B cell (primary cell): ENCODE measurements around the gene KMT2C. TPM values are rescaled to one million over a fixed set of nuclear protein-coding genes. Genes with fewer than 3 reads are reported as not detected.

ENCODE experiments used
- ATAC-seq: fragments of 200-7000 bp; cut with Tn5 transposase; one replicate; pipeline ENCODE4 v1.10.0; 2021; ENCODE audit warnings: low read depth, mild to moderate bottlenecking, moderate number of reproducible peaks, moderate library complexity
- CTCF ChIA-PET: fragments of 350-600 bp; sonication (Branson Sonifier 250); formaldehyde crosslinking; loops from one replicate; lab custom pipeline; 2021; ENCODE audit warnings: antibody characterized with exemption, inconsistent platforms; lab: Charles Lee
- POLR2A ChIA-PET: fragments of 350-600 bp; sonication (Branson Sonifier 250); formaldehyde crosslinking; loops from one replicate; lab custom pipeline; 2021; ENCODE audit warnings: antibody characterized with exemption; lab: Charles Lee
- DNase-seq: peaks from one replicate; pipeline ENCODE4 v3.0.0; 2013
- H2AFZ ChIP-seq: 2 replicates; pipeline ENCODE4 v1.6.1; 2012; ENCODE audit warnings: mild to moderate bottlenecking, low read depth, low read length; ENCODE audit not compliant: insufficient read depth, poor library complexity, severe bottlenecking
- H3K27ac ChIP-seq, 2 donors: 1 replicate in 1 of 2; 2 replicates in 1 of 2; pipeline ENCODE4 v1.5.1; 2012 to 2013; ENCODE audit warnings: low read length in 2 of 2, mild to moderate bottlenecking in 2 of 2, moderate library complexity in 1 of 2
- H3K27me3 ChIP-seq, 4 experiments: fragments of 200-600 bp in 1 of 4; sonication (generic) in 1 of 4; replicated peaks in 1 of 4; 1 replicate in 2 of 4; 2 replicates in 2 of 4; pipeline versions ENCODE4 v1.6.1 to v1.7.0; 2013 to 2016; ENCODE audit warnings: low read length in 3 of 4, mild to moderate bottlenecking in 2 of 4, mixed read lengths in 1 of 4, moderate library complexity in 1 of 4; ENCODE audit not compliant: insufficient read depth in 4 of 4, control insufficient read depth in 3 of 4; ENCODE audit errors: control extremely low read depth in 1 of 4
- H3K36me3 ChIP-seq, 2 experiments: replicated peaks in 1 of 2; 1 replicate in 1 of 2; 2 replicates in 1 of 2; pipeline versions ENCODE4 v1.6.1 to v1.7.1; 2013; ENCODE audit warnings: low read length in 1 of 2; ENCODE audit not compliant: insufficient read depth in 2 of 2, control insufficient read depth in 1 of 2; ENCODE audit errors: control extremely low read depth in 1 of 2, extremely low read depth in 1 of 2
- H3K4me1 ChIP-seq, 2 donors: fragments of 200-600 bp in 1 of 2; sonication (generic) in 1 of 2; 1 replicate in 1 of 2; 2 replicates in 1 of 2; pipeline versions ENCODE4 v1.5.1 to v1.6.1; 2013 to 2017; ENCODE audit warnings: low read length in 2 of 2; ENCODE audit not compliant: control insufficient read depth in 2 of 2, insufficient read depth in 2 of 2
- H3K4me2 ChIP-seq: replicated peaks from 2 replicates; pipeline ENCODE3; 2012; ENCODE audit warnings: mild to moderate bottlenecking, low read depth, low read length; ENCODE audit not compliant: poor library complexity, severe bottlenecking
- H3K4me3 ChIP-seq, 5 experiments: fragments of 200-600 bp in 1 of 5; sonication (generic) in 1 of 5; 1 replicate in 3 of 5; 2 replicates in 2 of 5; pipeline versions ENCODE4 v1.5.1 to v1.7.0; 2011 to 2016; ENCODE audit warnings: low read length in 4 of 5, mild to moderate bottlenecking in 4 of 5, low read depth in 2 of 5, control low read depth in 1 of 5, moderate library complexity in 1 of 5; ENCODE audit not compliant: insufficient read depth in 1 of 5; ENCODE audit errors: control extremely low read depth in 1 of 5, extremely low read depth in 1 of 5
- H3K79me2 ChIP-seq: fragments of 200-600 bp; sonication (generic); one replicate; pipeline ENCODE4 v1.6.0; 2016; ENCODE audit warnings: low read length; ENCODE audit not compliant: control insufficient read depth, insufficient read depth
- H3K9ac ChIP-seq: fragments of 200-600 bp; sonication (generic); 2 replicates; pipeline ENCODE4 v1.6.1; 2017; ENCODE audit warnings: mild to moderate bottlenecking, low read length, moderate library complexity
- H3K9me3 ChIP-seq, 3 donors: one replicate each; pipeline versions ENCODE4 v1.6.1 to v1.7.1; 2013; ENCODE audit warnings: low read length in 2 of 3; ENCODE audit not compliant: control insufficient read depth in 2 of 3, insufficient read depth in 1 of 3; ENCODE audit errors: control extremely low read depth in 1 of 3
- H4K20me1 ChIP-seq: 2 replicates; pipeline ENCODE4 v1.6.0; 2012; ENCODE audit warnings: mild to moderate bottlenecking, low read length; ENCODE audit not compliant: insufficient read depth, control insufficient read depth, poor library complexity, severe bottlenecking
- H3K27ac Mint-ChIP-seq: one replicate; pipeline ENCODE4 v1.8.0; 2021; ENCODE audit warnings: mixed read lengths
- H3K27me3 Mint-ChIP-seq: one replicate; pipeline ENCODE4 v1.8.0; 2021; ENCODE audit warnings: mixed read lengths
- H3K4me1 Mint-ChIP-seq: one replicate; pipeline ENCODE4 v1.8.0; 2021; ENCODE audit warnings: mixed read lengths
- H3K4me3 Mint-ChIP-seq: one replicate; pipeline ENCODE4 v1.8.0; 2021; ENCODE audit warnings: mixed read lengths
- H3K9me3 Mint-ChIP-seq: one replicate; pipeline ENCODE4 v1.8.0; 2022; ENCODE audit warnings: mixed read lengths; ENCODE audit not compliant: insufficient read depth
- EZH2 ChIP-seq: IDR thresholded peaks from 2 replicates; pipeline ENCODE4 v1.6.1; 2012; ENCODE audit warnings: borderline replicate concordance, low read depth, mild to moderate bottlenecking, moderate library complexity, low read length; ENCODE audit not compliant: insufficient read depth, poor library complexity, severe bottlenecking
- WGBS: methylation state at CpG from one replicate; pipeline ENCODE4 v1.1.5; 2013; ENCODE audit warnings: missing lambda C conversion rate; ENCODE audit not compliant: insufficient coverage; 5-methylcytosine and 5-hydroxymethylcytosine counted together
- intact Hi-C: fragments of 100-400 bp; cut with micrococcal nuclease; formaldehyde crosslinking; loops from one replicate; pipeline ENCODE4 v1.10.0; 2022
- polyA plus RNA-seq: library from polyadenylated mRNA; depleted of rRNA; stranded (reverse); fragments of >200 nt; gene quantifications from 2 replicates; pipeline ENCODE4 v1.2.3, GENCODE V29; 2012
- total RNA-seq, 2 donors: library from RNA; stranded (reverse); fragments of 120-200 nt in 1 of 2; gene quantifications; 1 replicate in 1 of 2; 2 replicates in 1 of 2; pipeline versions ENCODE4 v1.2.3 to v1.2.4, GENCODE V29; 2013 to 2022
- TF ChIP-seq, protein P1 (sequence below): fragments of 200-600 bp; IDR thresholded peaks from one replicate; pipeline ENCODE4 v1.8.0; 2022; ENCODE audit warnings: antibody characterized with exemption, mild to moderate bottlenecking

KMT2C gene
- total and polyA plus RNA-seq, 2 donors (not counting 1 experiment from before 2014, with no cell fraction given): 14.9 to 171 TPM

DNA sequence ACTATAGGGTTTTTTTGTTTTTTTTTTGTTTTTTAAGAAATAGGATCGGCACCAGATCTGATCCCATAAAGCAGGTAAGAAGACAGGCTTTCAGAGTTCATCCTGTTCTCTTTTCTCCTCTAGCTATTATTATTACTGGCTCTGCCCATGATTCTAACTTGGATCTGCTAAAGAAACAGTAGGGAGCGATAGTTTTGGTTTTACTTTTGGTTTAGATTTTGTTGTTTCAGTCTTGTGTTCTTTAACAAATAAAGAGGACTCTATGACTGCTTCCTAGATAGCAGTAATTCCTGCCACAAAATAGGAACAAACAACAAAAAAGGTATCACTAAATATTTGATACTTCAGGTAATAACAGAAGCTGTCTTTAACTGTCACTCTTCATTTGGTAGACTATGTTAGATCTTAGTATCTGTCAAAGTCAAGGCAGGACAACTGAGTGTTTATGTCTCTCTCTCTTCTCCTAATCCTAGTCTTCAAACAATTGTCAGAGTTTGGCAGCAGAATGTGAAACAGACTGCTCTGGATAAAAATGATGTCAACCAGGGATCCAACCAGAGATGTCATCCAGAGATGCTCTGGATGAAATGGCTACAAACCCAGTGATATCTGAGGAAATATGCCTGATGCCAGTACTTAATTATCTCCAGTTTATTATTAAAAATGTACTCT is 99.8 kb downstream of the KMT2C start:
- Histone ChIP-seq H3K4me2 (peak overlapping the region; percentile 48), H3K4me1 (peaks cover 27 to 33% of the 10 kb centered on the region in 2 donors), H3K27me3 (no peaks in the 10 kb centered on the region), H3K9me3 (no peaks in the 10 kb centered on the region), H3K9ac (peak overlapping the region; percentile 24), H3K36me3 (peaks cover 1 to 3% of the 10 kb centered on the region in 2 experiments), H3K27ac (peak overlapping the region in 1 of 2 donors; percentile 40), H4K20me1 (peaks cover 65% of the 10 kb centered on the region), H3K4me3 (peak overlapping the region in 1 of 5 experiments; percentile 15), H2AFZ (no peak overlapping the region), H3K79me2 (peaks cover 95% of the 10 kb centered on the region)
- TF ChIP-seq, protein P1, sequence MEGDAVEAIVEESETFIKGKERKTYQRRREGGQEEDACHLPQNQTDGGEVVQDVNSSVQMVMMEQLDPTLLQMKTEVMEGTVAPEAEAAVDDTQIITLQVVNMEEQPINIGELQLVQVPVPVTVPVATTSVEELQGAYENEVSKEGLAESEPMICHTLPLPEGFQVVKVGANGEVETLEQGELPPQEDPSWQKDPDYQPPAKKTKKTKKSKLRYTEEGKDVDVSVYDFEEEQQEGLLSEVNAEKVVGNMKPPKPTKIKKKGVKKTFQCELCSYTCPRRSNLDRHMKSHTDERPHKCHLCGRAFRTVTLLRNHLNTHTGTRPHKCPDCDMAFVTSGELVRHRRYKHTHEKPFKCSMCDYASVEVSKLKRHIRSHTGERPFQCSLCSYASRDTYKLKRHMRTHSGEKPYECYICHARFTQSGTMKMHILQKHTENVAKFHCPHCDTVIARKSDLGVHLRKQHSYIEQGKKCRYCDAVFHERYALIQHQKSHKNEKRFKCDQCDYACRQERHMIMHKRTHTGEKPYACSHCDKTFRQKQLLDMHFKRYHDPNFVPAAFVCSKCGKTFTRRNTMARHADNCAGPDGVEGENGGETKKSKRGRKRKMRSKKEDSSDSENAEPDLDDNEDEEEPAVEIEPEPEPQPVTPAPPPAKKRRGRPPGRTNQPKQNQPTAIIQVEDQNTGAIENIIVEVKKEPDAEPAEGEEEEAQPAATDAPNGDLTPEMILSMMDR: no peak
- no peak for TF ChIP-seq EZH2
- no peaks in the 10 kb centered on the region for H3K27me3 Mint-ChIP-seq
- POLR2A ChIA-PET: no interaction called here
- H3K4me3 Mint-ChIP-seq: peak overlapping the region; percentile 68
- CTCF ChIA-PET: interaction anchor here (0.6 to 6.4 kb wide), 17 partner anchors 8 to 374 kb away, joined by 3 to 64 read pairs (median 3); no protein-coding TSS in a partner anchor
- DNase-seq (peak; percentile 30), ATAC-seq (no peak)
- H3K27ac Mint-ChIP-seq: peak overlapping the region; percentile 50
- WGBS: no CpG with 5 or more reads among the region's 2 CpGs
- H3K4me1 Mint-ChIP-seq: peaks cover 50% of the 10 kb centered on the region
- H3K9me3 Mint-ChIP-seq: no peaks in the 10 kb centered on the region
- intact Hi-C loops: loop anchor here (1.0 to 2.0 kb wide), 2 partner anchors 99 to 371 kb away; no protein-coding TSS in a partner anchor

GRCh38 chr7:152333134-152333533 is 102.7 kb downstream of the KMT2C start:
- POLR2A ChIA-PET: interaction anchor here (0.6 kb wide), 1 partner anchor 372 kb away, joined by 3 read pairs; no protein-coding TSS in a partner anchor
- no peaks in the 10 kb centered on the region for H3K9me3 ChIP-seq
- WGBS: no CpG with 5 or more reads among the region's 2 CpGs

More at GRCh38 chr7:152333134-152333533, 102.7 kb downstream of the KMT2C start:
- Histone ChIP-seq H3K27me3 (no peaks in the 10 kb centered on the region), H3K4me3 (no peak overlapping the region), H3K4me2 (no peak overlapping the region), H3K9ac (no peak overlapping the region), H3K4me1 (peaks cover 22 to 29% of the 10 kb centered on the region in 2 donors), H4K20me1 (peaks cover 60% of the 10 kb centered on the region), H2AFZ (no peak overlapping the region), H3K36me3 (peaks cover 12 to 19% of the 10 kb centered on the region in 2 experiments), H3K27ac (no peak overlapping the region), H3K79me2 (peaks cover 81% of the 10 kb centered on the region)
- no peak overlapping the region for H3K4me3 Mint-ChIP-seq
- H3K9me3 Mint-ChIP-seq: no peaks in the 10 kb centered on the region
- H3K27ac Mint-ChIP-seq: peak overlapping the region; percentile 29
- TF ChIP-seq, protein P1: no peak
- intact Hi-C loops: no loop called here
- H3K27me3 Mint-ChIP-seq: no peaks in the 10 kb centered on the region
- no peak for ATAC-seq
- CTCF ChIA-PET: interaction anchor here (1.1 to 6.4 kb wide), 2 partner anchors 128 to 373 kb away, joined by 3 to 64 read pairs; no protein-coding TSS in a partner anchor
- H3K4me1 Mint-ChIP-seq: peaks cover 43% of the 10 kb centered on the region
- no peak for DNase-seq
